ENCODE data around the gene TPSD1.
"Not testable (repeated sequence)": the region's sequence is repeated elsewhere in the genome, so short reads cannot be mapped to it uniquely, and the experiment has no call there.

TPSD1 gene

GRCh38 chr16:1255276-1256122 is at the start of gene TPSD1:
Gene TPSD1, plus strand, starts transcription at chr16:1256069. Its CDS starts 212 bp downstream, at chr16:1256281.
- not testable (repeated sequence) for H3K4me3 ChIP-seq (ENCODE audit: low read depth, low read length)

GRCh38 chr16:1206326-1206725 is 49.5 kb upstream of the TPSD1 start:
- H3K4me3 ChIP-seq (ENCODE audit: low read depth, low read length): no peak overlapping the region
- TF ChIP-seq CTCF (IDR thresholded peaks at IDR 0.05; ENCODE audit: borderline replicate concordance, insufficient read depth, low read depth, low read length): no peak

- no peak overlapping the region for H3K4me3 ChIP-seq (ENCODE audit: low read depth, low read length)
- TF ChIP-seq CTCF (IDR thresholded peaks at IDR 0.05; ENCODE audit: borderline replicate concordance, insufficient read depth, low read depth, low read length): no peak
Measured at GRCh38 chr16:1206786-1207185, 49.1 kb upstream of the TPSD1 start.

GRCh38 chr16:1208239-1208830 is 47.5 kb upstream of the TPSD1 start:
- H3K4me3 ChIP-seq (ENCODE audit: low read depth, low read length): no peak overlapping the region
- TF ChIP-seq CTCF (IDR thresholded peaks at IDR 0.05; ENCODE audit: borderline replicate concordance, insufficient read depth, low read depth, low read length): no peak

- no peak for TF ChIP-seq CTCF (IDR thresholded peaks at IDR 0.05; ENCODE audit: borderline replicate concordance, insufficient read depth, low read depth, low read length)
- H3K4me3 ChIP-seq (ENCODE audit: low read depth, low read length): no peak overlapping the region
Measured at GRCh38 chr16:1209081-1209480, 46.8 kb upstream of the TPSD1 start.

GRCh38 chr16:1210461-1210860 is 45.4 kb upstream of the TPSD1 start:
- H3K4me3 ChIP-seq (ENCODE audit: low read depth, low read length): no peak overlapping the region
- TF ChIP-seq CTCF (IDR thresholded peaks at IDR 0.05; ENCODE audit: borderline replicate concordance, insufficient read depth, low read depth, low read length): no peak

- TF ChIP-seq CTCF (IDR thresholded peaks at IDR 0.05; ENCODE audit: borderline replicate concordance, insufficient read depth, low read depth, low read length): no peak
- no peak overlapping the region for H3K4me3 ChIP-seq (ENCODE audit: low read depth, low read length)
Measured at GRCh38 chr16:1211451-1212268, 44.2 kb upstream of the TPSD1 start.

Measured in GM12875 (cell line).